Endothelial cell (in vitro differentiated cells): Measurements from ENCODE around the gene ZNF605. TPM values are rescaled to one million over a fixed set of nuclear protein-coding genes. Genes with fewer than 3 reads are reported as not detected.
A peak's percentile ranks its signal among the peaks of the same experiment; 100 is the strongest.
"Not testable (repeated sequence)": the region's sequence is repeated elsewhere in the genome, so short reads cannot be mapped to it uniquely, and the experiment has no call there.

Experiments used
- DNase-seq: peaks from one replicate; pipeline ENCODE4 v3.0.0; 2021; ENCODE audit warnings: low spot score
- H3K27ac Mint-ChIP-seq: one replicate; pipeline ENCODE4 v1.8.0; 2021; ENCODE audit warnings: mixed read lengths, inconsistent platforms; ENCODE audit not compliant: unreplicated experiment
- H3K27me3 Mint-ChIP-seq: one replicate; pipeline ENCODE4 v1.8.0; 2021; ENCODE audit warnings: mild to moderate bottlenecking, moderate library complexity, mixed read lengths, inconsistent platforms; ENCODE audit not compliant: unreplicated experiment
- H3K36me3 Mint-ChIP-seq: one replicate; pipeline ENCODE4 v1.8.0; 2021; ENCODE audit warnings: mild to moderate bottlenecking, low read depth, mixed read lengths, inconsistent platforms; ENCODE audit not compliant: unreplicated experiment
- H3K4me1 Mint-ChIP-seq: one replicate; pipeline ENCODE4 v1.8.0; 2021; ENCODE audit warnings: mild to moderate bottlenecking, mixed read lengths, inconsistent platforms; ENCODE audit not compliant: unreplicated experiment
- H3K4me3 Mint-ChIP-seq: one replicate; pipeline ENCODE4 v1.8.0; 2021; ENCODE audit warnings: mild to moderate bottlenecking, mixed read lengths, inconsistent platforms; ENCODE audit not compliant: unreplicated experiment
- H3K9me3 Mint-ChIP-seq: one replicate; pipeline ENCODE4 v1.8.0; 2021; ENCODE audit warnings: mixed read lengths, inconsistent platforms; ENCODE audit not compliant: unreplicated experiment
- long read RNA-seq: library from polyadenylated mRNA; unstranded; transcript quantifications from one replicate; pipeline ENCODE4 v2.0.0, GENCODE V29; 2020; ENCODE audit not compliant: unreplicated experiment
- total RNA-seq: library from RNA; stranded (reverse); fragmentation: NEBNext Ultra II Directional; extraction: Animal tissue kit (Norgen Biotek cat#: 25700); gene quantifications from one replicate; pipeline ENCODE4 v1.2.1, GENCODE V29; 2021; ENCODE audit not compliant: unreplicated experiment
- TF ChIP-seq, protein P1 (sequence below): fragments of 200-600 bp; sonication (generic); IDR thresholded peaks from one replicate; pipeline ENCODE4 v1.5.0; 2021; ENCODE audit warnings: antibody characterized with exemption; ENCODE audit not compliant: unreplicated experiment

ZNF605 gene
- total RNA-seq: 8.3 TPM
- long read RNA-seq, partial matches to known transcripts: 0 of 4 reads
- long read RNA-seq, other reads (novel, unspliced or antisense): 3 of 4 reads

DNA sequence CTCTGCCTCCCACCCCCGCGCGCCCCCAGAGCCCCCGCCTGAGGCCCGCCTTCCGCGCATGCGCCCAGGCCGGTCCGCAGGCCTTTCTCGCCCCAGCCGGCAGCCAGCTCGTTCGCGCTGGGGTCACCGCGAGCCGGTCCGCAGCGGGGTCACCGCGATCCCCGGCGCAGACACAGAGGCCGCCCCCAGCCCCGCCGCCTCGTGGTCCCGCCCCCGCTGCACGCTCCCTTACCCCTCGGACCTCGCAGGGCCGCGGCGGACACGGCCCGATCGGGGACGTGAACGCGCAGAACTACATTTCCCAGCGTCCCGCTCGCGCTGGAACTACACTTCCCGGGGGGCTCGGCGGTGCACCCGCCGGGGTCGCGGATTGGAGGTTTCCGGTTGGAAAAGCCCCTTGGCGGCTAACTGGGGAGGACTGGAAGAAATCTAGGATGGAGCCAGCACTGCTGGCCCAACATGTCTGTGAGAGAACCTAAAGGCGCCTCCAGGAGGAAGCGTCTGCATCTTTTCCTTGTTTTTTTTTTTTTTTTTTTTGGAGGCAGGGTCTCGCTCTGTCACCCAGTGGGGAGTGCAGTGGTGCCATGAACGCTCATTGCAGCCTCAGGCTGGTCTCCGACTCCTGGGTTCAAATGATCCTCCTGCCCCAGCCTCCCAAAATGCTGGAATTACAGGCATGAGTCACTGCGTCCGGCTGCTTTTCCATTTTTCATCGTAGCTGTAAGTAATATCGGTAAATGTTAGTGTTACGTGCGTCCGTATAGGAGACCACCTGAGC, at the start of gene ZNF605:
Gene ZNF605, minus strand, starts transcription at position 296 of the 778 bp plus-strand sequence. CDS start 10,671 bp downstream, outside the sequence.
- H3K4me1 Mint-ChIP-seq: peaks cover 18% of the 10 kb centered on the region

DNA sequence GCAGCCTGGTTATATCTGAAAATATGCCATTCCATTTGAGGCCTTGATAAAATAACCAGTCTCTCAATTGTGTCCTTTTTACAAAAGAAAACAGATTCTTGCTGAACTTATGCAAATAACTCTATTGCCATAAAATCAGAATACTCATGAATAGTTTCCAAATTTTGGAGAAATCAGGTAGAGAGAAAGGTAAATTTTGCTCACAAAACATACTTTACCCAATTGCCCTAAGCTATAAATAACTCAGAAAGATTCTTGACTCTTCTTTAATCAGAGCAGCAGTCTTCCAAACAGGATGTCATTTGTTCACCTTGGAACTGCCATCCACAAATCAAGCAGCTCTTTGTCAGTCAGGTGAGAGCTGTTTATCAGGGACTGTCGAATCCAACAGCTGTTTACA, 42.6 kb upstream of the ZNF605 start:
- no peaks in the 10 kb centered on the region for H3K4me1 Mint-ChIP-seq
- TF ChIP-seq, protein P1, sequence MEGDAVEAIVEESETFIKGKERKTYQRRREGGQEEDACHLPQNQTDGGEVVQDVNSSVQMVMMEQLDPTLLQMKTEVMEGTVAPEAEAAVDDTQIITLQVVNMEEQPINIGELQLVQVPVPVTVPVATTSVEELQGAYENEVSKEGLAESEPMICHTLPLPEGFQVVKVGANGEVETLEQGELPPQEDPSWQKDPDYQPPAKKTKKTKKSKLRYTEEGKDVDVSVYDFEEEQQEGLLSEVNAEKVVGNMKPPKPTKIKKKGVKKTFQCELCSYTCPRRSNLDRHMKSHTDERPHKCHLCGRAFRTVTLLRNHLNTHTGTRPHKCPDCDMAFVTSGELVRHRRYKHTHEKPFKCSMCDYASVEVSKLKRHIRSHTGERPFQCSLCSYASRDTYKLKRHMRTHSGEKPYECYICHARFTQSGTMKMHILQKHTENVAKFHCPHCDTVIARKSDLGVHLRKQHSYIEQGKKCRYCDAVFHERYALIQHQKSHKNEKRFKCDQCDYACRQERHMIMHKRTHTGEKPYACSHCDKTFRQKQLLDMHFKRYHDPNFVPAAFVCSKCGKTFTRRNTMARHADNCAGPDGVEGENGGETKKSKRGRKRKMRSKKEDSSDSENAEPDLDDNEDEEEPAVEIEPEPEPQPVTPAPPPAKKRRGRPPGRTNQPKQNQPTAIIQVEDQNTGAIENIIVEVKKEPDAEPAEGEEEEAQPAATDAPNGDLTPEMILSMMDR: no peak
- no peak overlapping the region for H3K27ac Mint-ChIP-seq
- H3K36me3 Mint-ChIP-seq: peaks cover 73% of the 10 kb centered on the region
- H3K27me3 Mint-ChIP-seq: peaks cover 4% of the 10 kb centered on the region
- no peak for DNase-seq
- peak overlapping the region; percentile 44 for H3K4me3 Mint-ChIP-seq
- peaks cover 49% of the 10 kb centered on the region for H3K9me3 Mint-ChIP-seq

More for the DNA sequence above, at the start of gene ZNF605:
- H3K9me3 Mint-ChIP-seq: peaks cover 32% of the 10 kb centered on the region
- H3K36me3 Mint-ChIP-seq: peaks cover 35% of the 10 kb centered on the region
- TF ChIP-seq, protein P1: no peak
- DNase-seq: peak; percentile 83
- peaks cover 33% of the 10 kb centered on the region for H3K27me3 Mint-ChIP-seq
- peak within 1 kb of the TSS; percentile 93 for H3K4me3 Mint-ChIP-seq
- peak within 1 kb of the TSS; percentile 79 for H3K27ac Mint-ChIP-seq

DNA sequence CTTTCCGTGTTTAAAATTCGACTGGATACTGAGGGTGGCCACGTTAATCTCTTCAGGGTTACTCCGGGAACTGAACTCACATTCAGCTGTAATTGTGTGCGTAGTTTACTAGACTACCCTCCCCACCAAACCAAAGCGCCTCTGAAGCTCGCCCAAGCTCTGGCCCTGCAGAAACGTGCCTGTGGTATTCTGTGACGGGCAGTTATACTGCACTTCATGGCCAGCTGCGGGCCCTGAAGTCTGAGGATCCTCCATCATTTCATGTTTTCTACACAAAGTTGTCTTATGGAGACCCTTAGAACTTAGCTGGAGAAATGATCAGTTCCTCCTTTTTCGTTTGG, 30.7 kb upstream of the ZNF605 start:
- Mint-ChIP-seq H3K4me3 (peak overlapping the region; percentile 94), H3K27me3 (peaks cover 2% of the 10 kb centered on the region), H3K9me3 (peaks cover 19% of the 10 kb centered on the region), H3K27ac (peak overlapping the region; percentile 0), H3K4me1 (peaks cover 12% of the 10 kb centered on the region), H3K36me3 (peaks cover 38% of the 10 kb centered on the region)
- TF ChIP-seq, protein P1: no peak
- DNase-seq: no peak

GRCh38 chr12:132986001-132986884, 30.1 kb upstream of the ZNF605 start, which contains the start of gene ZNF26:
Gene ZNF26 (plus strand): TSS chr12:132986367. CDS start chr12:132986841, 474 bp downstream.
- Mint-ChIP-seq H3K9me3 (peaks cover 19% of the 10 kb centered on the region), H3K4me1 (peaks cover 12% of the 10 kb centered on the region), H3K27ac (peak within 1 kb of the TSS; percentile 70), H3K27me3 (peaks cover 2% of the 10 kb centered on the region), H3K36me3 (peaks cover 38% of the 10 kb centered on the region), H3K4me3 (peak within 1 kb of the TSS; percentile 94)
- peak; percentile 81 for DNase-seq
- TF ChIP-seq, protein P1: no peak

- peaks cover 41% of the 10 kb centered on the region for H3K9me3 Mint-ChIP-seq
- DNase-seq, H3K27me3 Mint-ChIP-seq, H3K4me1 Mint-ChIP-seq, H3K27ac Mint-ChIP-seq, H3K4me3 Mint-ChIP-seq: not testable (repeated sequence)
- H3K36me3 Mint-ChIP-seq: peaks cover 19% of the 10 kb centered on the region
Observed at GRCh38 chr12:132976870-132977269, 20.8 kb upstream of the ZNF605 start.
